SU-DHL-6 (cell line): Measurements from ENCODE around the gene STAT1.

ENCODE experiments used
- EZH2phosphoT487 ChIP-seq: fragments of 200-600 bp; sonication (generic), shearing (Covaris generic); conservative IDR thresholded peaks from 2 replicates; pipeline ENCODE4 v1.6.1; 2018; ENCODE audit warnings: mild to moderate bottlenecking, antibody characterized with exemption, low read length, moderate library complexity, mixed read lengths
- TF ChIP-seq, protein P1 (sequence below): fragments of 200-600 bp; sonication (generic); IDR thresholded peaks from one replicate; pipeline ENCODE4 v1.5.1; 2017; ENCODE audit warnings: antibody characterized with exemption, mild to moderate bottlenecking, low read length, moderate library complexity; ENCODE audit not compliant: insufficient read depth, poor library complexity, severe bottlenecking

DNA sequence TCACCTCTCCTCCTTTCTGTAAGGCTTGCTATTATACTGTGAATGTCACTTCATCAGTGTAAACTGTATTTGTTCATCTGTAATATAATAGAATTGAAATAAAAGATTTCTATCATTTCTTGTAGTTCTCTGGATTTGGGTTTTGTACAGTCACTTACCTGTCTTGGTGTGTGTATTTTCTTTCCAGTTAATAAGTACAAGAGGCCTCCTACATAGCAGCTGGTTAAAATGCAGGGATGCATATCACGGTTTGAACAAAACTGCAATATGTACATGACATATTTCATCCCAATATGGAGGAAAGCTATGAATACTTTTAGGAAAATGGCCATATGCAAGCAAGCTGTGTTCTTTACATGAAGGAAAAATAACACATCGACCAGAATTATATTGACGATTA, 5.4 kb upstream of the STAT1 start:
- TF ChIP-seq, protein P1, sequence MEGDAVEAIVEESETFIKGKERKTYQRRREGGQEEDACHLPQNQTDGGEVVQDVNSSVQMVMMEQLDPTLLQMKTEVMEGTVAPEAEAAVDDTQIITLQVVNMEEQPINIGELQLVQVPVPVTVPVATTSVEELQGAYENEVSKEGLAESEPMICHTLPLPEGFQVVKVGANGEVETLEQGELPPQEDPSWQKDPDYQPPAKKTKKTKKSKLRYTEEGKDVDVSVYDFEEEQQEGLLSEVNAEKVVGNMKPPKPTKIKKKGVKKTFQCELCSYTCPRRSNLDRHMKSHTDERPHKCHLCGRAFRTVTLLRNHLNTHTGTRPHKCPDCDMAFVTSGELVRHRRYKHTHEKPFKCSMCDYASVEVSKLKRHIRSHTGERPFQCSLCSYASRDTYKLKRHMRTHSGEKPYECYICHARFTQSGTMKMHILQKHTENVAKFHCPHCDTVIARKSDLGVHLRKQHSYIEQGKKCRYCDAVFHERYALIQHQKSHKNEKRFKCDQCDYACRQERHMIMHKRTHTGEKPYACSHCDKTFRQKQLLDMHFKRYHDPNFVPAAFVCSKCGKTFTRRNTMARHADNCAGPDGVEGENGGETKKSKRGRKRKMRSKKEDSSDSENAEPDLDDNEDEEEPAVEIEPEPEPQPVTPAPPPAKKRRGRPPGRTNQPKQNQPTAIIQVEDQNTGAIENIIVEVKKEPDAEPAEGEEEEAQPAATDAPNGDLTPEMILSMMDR, result no peak
- no peak for TF ChIP-seq EZH2phosphoT487
